Parathyroid adenoma (tissue), 2 donors: Measurements from ENCODE around the gene JADE1.
A peak's percentile ranks its signal among the peaks of the same experiment; 100 is the strongest.

Experiments
- H2AFZ ChIP-seq: fragments of 300-600 bp; sonication (generic); one replicate; pipeline ENCODE4 v1.7.0; 2017; ENCODE audit warnings: antibody characterized with exemption, mild to moderate bottlenecking
- H3K27ac ChIP-seq: fragments of 300-600 bp; sonication (generic); one replicate; pipeline ENCODE4 v1.7.0; 2017
- H3K27me3 ChIP-seq: fragments of 300-600 bp; sonication (generic); one replicate; pipeline ENCODE4 v1.7.0; 2017; ENCODE audit warnings: low read length; ENCODE audit not compliant: control insufficient read depth, insufficient read depth
- H3K36me3 ChIP-seq: fragments of 300-600 bp; sonication (generic); one replicate; pipeline ENCODE4 v1.7.0; 2017; ENCODE audit warnings: low read length; ENCODE audit not compliant: control insufficient read depth, insufficient read depth
- H3K4me1 ChIP-seq: fragments of 300-600 bp; sonication (generic); one replicate; pipeline ENCODE4 v1.7.0; 2017; ENCODE audit warnings: control low read depth
- H3K4me2 ChIP-seq: fragments of 300-600 bp; sonication (generic); one replicate; pipeline ENCODE4 v1.7.0; 2017; ENCODE audit warnings: low read length
- H3K4me3 ChIP-seq: fragments of 300-600 bp; sonication (generic); one replicate; pipeline ENCODE4 v1.7.0; 2017; ENCODE audit warnings: low read depth, low read length
- H3K79me2 ChIP-seq: fragments of 300-600 bp; sonication (generic); one replicate; pipeline ENCODE4 v1.7.0; 2017; ENCODE audit warnings: control low read depth
- H3K9ac ChIP-seq: fragments of 300-600 bp; sonication (generic); one replicate; pipeline ENCODE4 v1.7.0; 2017; ENCODE audit warnings: mild to moderate bottlenecking
- H3K9me3 ChIP-seq: fragments of 300-600 bp; sonication (generic); one replicate; pipeline ENCODE4 v1.7.0; 2017; ENCODE audit warnings: low read length; ENCODE audit not compliant: control insufficient read depth
- TF ChIP-seq, protein P1 (sequence below): fragments of 300-600 bp; sonication (generic); IDR thresholded peaks from one replicate; pipeline ENCODE4 v1.7.0; 2017; ENCODE audit warnings: antibody characterized with exemption, mild to moderate bottlenecking
- donor health status: primary hyperparathyroidism.

The JADE1 gene

DNA sequence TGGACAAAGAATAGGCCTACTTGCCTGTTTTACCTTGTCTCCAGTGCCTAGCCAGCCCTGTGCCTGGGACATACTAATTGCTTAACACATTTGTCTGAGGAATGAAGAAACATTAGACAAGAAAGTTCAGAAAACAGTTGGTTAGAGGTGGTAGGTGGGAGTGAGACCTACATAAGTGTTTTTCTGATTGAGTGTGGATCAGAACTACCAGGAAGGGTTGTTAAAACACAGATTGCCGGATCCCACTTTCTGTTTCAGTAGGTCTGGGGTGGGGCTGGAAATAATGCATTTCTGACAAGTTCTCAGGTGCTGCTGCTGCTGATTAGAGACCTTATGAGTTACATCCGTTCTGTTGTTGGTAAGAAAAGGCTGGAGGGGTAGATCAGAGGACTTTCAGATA, 5.7 kb upstream of the JADE1 start:
- no peaks in the 10 kb centered on the region for H3K79me2 ChIP-seq

GRCh38 chr4:128810331-128810870, 901 bp downstream of the JADE1 start:
- Histone ChIP-seq H3K4me1 (no peaks in the 10 kb centered on the region), H3K27ac (peak overlapping the region; percentile 94), H3K36me3 (no peaks in the 10 kb centered on the region), H3K4me3 (peak overlapping the region; percentile 97), H3K4me2 (peak overlapping the region; percentile 76), H2AFZ (peak overlapping the region; percentile 86), H3K9me3 (no peaks in the 10 kb centered on the region), H3K9ac (no peak overlapping the region), H3K79me2 (peaks cover 3% of the 10 kb centered on the region), H3K27me3 (no peaks in the 10 kb centered on the region)
- TF ChIP-seq, protein P1, sequence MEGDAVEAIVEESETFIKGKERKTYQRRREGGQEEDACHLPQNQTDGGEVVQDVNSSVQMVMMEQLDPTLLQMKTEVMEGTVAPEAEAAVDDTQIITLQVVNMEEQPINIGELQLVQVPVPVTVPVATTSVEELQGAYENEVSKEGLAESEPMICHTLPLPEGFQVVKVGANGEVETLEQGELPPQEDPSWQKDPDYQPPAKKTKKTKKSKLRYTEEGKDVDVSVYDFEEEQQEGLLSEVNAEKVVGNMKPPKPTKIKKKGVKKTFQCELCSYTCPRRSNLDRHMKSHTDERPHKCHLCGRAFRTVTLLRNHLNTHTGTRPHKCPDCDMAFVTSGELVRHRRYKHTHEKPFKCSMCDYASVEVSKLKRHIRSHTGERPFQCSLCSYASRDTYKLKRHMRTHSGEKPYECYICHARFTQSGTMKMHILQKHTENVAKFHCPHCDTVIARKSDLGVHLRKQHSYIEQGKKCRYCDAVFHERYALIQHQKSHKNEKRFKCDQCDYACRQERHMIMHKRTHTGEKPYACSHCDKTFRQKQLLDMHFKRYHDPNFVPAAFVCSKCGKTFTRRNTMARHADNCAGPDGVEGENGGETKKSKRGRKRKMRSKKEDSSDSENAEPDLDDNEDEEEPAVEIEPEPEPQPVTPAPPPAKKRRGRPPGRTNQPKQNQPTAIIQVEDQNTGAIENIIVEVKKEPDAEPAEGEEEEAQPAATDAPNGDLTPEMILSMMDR, result no peak

More for the DNA sequence above, 5.7 kb upstream of the JADE1 start:
- Histone ChIP-seq H3K9ac (no peak overlapping the region), H3K4me3 (no peak overlapping the region), H3K36me3 (no peaks in the 10 kb centered on the region), H2AFZ (no peak overlapping the region), H3K4me1 (no peaks in the 10 kb centered on the region), H3K9me3 (no peaks in the 10 kb centered on the region), H3K27ac (no peak overlapping the region), H3K27me3 (no peaks in the 10 kb centered on the region), H3K4me2 (no peak overlapping the region)
- TF ChIP-seq, protein P1, result no peak

DNA sequence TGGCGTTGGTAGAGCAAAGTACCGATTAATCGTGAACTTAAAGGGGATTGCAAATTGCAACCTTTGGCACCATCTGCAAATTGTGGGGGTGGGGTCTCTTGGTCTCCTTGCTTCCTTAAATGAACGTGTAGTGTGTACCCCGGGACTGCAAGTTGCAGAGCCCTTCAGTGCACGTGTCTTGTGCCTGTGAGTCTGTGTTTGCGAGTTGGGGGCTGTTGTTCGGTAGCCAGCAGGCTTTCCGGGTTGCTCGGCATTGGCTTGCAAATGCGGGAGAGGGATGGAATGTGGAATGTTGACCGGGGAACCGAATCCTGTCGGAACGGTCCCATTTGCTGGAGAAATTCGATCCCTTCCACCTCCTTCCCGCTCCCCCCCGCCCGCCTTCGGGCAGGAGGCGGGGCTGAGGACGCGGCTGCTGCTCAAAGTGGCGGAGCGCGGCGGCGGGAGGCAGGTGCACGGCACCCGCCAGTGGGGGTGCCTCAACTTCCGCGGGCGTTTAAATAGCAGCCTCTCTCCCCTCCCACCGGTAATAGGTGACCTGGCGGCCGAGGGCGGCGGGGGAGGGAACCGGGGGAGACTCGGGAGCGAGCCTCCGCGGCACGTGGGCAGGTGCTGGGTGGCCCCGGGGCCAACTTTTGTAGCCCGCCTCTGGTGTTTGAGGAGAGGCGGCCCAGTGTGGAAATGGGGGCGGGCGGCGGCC, 1.5 kb downstream of the JADE1 start:
- H3K9me3 ChIP-seq, result no peaks in the 10 kb centered on the region
- H3K27ac ChIP-seq, result peak overlapping the region; percentile 94
- H3K4me1 ChIP-seq, result no peaks in the 10 kb centered on the region
- no peaks in the 10 kb centered on the region for H3K27me3 ChIP-seq
- no peak overlapping the region for H3K9ac ChIP-seq
- TF ChIP-seq, protein P1, result no peak
- H3K4me2 ChIP-seq, result peak overlapping the region; percentile 76
- no peaks in the 10 kb centered on the region for H3K36me3 ChIP-seq
- peak overlapping the region; percentile 79 for H2AFZ ChIP-seq
- H3K79me2 ChIP-seq, result peaks cover 3% of the 10 kb centered on the region
- H3K4me3 ChIP-seq, result peak overlapping the region; percentile 97

- Histone ChIP-seq H3K79me2 (peaks cover 3% of the 10 kb centered on the region), H3K9me3 (no peaks in the 10 kb centered on the region), H3K4me3 (peak overlapping the region; percentile 97), H3K36me3 (no peaks in the 10 kb centered on the region), H2AFZ (peak overlapping the region; percentile 79), H3K4me1 (no peaks in the 10 kb centered on the region), H3K27me3 (no peaks in the 10 kb centered on the region), H3K27ac (peak overlapping the region; percentile 94), H3K4me2 (peak overlapping the region; percentile 93), H3K9ac (no peak overlapping the region)
- TF ChIP-seq, protein P1, result no peak
These were observed 2.3 kb downstream of the JADE1 start for GRCh38 chr4:128811571-128812441.
